CD8-positive, alpha-beta memory T cell (primary cell): ENCODE results near the gene ZBTB11. TPM values are rescaled to one million over a fixed set of nuclear protein-coding genes. Genes with fewer than 3 reads are reported as not detected.
"Not testable (repeated sequence)": the region's sequence is repeated elsewhere in the genome, so short reads cannot be mapped to it uniquely, and the experiment has no call there.

Source experiments
- CTCF ChIA-PET: fragments of 350-600 bp; sonication (Branson Sonifier 250); formaldehyde crosslinking; loops from one replicate; lab custom pipeline; 2021; ENCODE audit warnings: antibody characterized with exemption; lab: Charles Lee
- POLR2A ChIA-PET: fragments of 350-600 bp; sonication (Branson Sonifier 250); formaldehyde crosslinking; loops from one replicate; lab custom pipeline; 2021; ENCODE audit warnings: antibody characterized with exemption; lab: Charles Lee
- DNase-seq, 5 donors: peaks; one replicate each; pipeline versions ENCODE4 v3.0.0 to v3.0.0-alpha.2; 2020 to 2022; ENCODE audit warnings: mixed read lengths in 1 of 5
- H3K27ac ChIP-seq: one replicate; pipeline ENCODE4 v1.7.0; 2013; ENCODE audit warnings: low read depth, mild to moderate bottlenecking, low read length, moderate library complexity
- H3K27me3 ChIP-seq: 2 replicates; pipeline ENCODE4 v1.7.0; 2013; ENCODE audit warnings: low read length, mild to moderate bottlenecking; ENCODE audit not compliant: insufficient read depth, poor library complexity, severe bottlenecking
- H3K36me3 ChIP-seq: 2 replicates; pipeline ENCODE4 v1.7.0; 2013; ENCODE audit warnings: mild to moderate bottlenecking, low read length, moderate library complexity; ENCODE audit not compliant: insufficient read depth
- H3K4me1 ChIP-seq: 2 replicates; pipeline ENCODE4 v1.7.0; 2013; ENCODE audit warnings: mild to moderate bottlenecking, low read length, moderate library complexity; ENCODE audit not compliant: insufficient read depth
- H3K4me3 ChIP-seq: 2 replicates; pipeline ENCODE4 v1.7.0; 2013; ENCODE audit warnings: mild to moderate bottlenecking, low read length
- H3K9me3 ChIP-seq: 2 replicates; pipeline ENCODE4 v1.7.0; 2013; ENCODE audit warnings: mild to moderate bottlenecking, low read length
- H3K27ac Mint-ChIP-seq, 8 donors: one replicate each; pipeline ENCODE4 v1.8.0; 2020 to 2021; ENCODE audit warnings: mixed read lengths in 8 of 8, mild to moderate bottlenecking in 6 of 8, inconsistent platforms in 3 of 8, moderate library complexity in 3 of 8
- H3K27me3 Mint-ChIP-seq, 2 donors: one replicate each; pipeline ENCODE4 v1.8.0; 2020 to 2021; ENCODE audit warnings: mixed read lengths in 2 of 2, mild to moderate bottlenecking in 1 of 2, moderate library complexity in 1 of 2
- H3K36me3 Mint-ChIP-seq, 3 donors: one replicate each; pipeline ENCODE4 v1.8.0; 2020 to 2021; ENCODE audit warnings: mixed read lengths in 3 of 3, inconsistent platforms in 1 of 3, mild to moderate bottlenecking in 1 of 3
- H3K4me1 Mint-ChIP-seq, 3 donors: one replicate each; pipeline ENCODE4 v1.8.0; 2020 to 2021; ENCODE audit warnings: mixed read lengths in 3 of 3, inconsistent platforms in 1 of 3, mild to moderate bottlenecking in 1 of 3
- H3K4me3 Mint-ChIP-seq, 7 donors: one replicate each; pipeline ENCODE4 v1.8.0; 2020 to 2021; ENCODE audit warnings: mixed read lengths in 7 of 7, mild to moderate bottlenecking in 6 of 7, moderate library complexity in 4 of 7, inconsistent platforms in 2 of 7
- H3K9me3 Mint-ChIP-seq, 5 donors: one replicate each; pipeline ENCODE4 v1.8.0; 2020 to 2022; ENCODE audit warnings: mixed read lengths in 5 of 5, mild to moderate bottlenecking in 3 of 5, moderate library complexity in 2 of 5, inconsistent platforms in 1 of 5
- polyA plus RNA-seq: library from polyadenylated mRNA; unstranded; fragments of 300-500 nt; fragmentation: Illumina TruSeq; gene quantifications from one replicate; pipeline ENCODE4 v1.2.3, GENCODE V29; 2021
- total RNA-seq, 2 experiments: library from RNA; stranded (reverse); gene quantifications; one replicate each; pipeline ENCODE4 v1.2.3, GENCODE V29; 2021

ZBTB11 gene
- total and polyA plus RNA-seq, 3 experiments from 2014 or later = 14.5 to 29.7 (median 28.9) TPM

DNA sequence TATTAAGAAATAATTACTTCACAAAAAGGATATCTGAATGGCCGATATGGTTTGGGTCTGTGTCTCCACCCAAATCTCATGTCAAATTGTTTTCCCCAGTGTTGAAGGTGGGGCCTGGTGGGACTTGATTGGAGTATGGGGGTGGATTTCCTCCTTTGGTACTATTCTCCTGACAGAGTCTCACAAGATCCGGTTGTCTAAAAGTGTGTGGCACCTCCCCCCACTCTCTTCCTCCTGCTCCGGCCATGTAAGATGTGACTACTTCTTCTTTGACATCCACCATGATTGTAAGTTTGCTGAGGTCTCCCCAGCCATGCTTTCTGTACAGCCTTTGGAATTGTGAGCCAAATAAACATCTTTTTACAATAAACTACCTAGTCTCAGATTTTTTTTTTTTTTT is 34.5 kb downstream of the ZBTB11 start:
- H3K9me3 Mint-ChIP-seq = no peaks in the 10 kb centered on the region
- Histone ChIP-seq H3K27me3 (no peaks in the 10 kb centered on the region), H3K9me3 (no peaks in the 10 kb centered on the region), H3K36me3 (no peaks in the 10 kb centered on the region), H3K4me1 (peaks cover 19% of the 10 kb centered on the region), H3K27ac (peak overlapping the region; percentile 41), H3K4me3 (no peak overlapping the region)
- peak overlapping the region in 2 of 8 donors; percentile 17 to 75 for H3K27ac Mint-ChIP-seq
- CTCF ChIA-PET = no interaction called here
- H3K4me3 Mint-ChIP-seq = no peak overlapping the region
- no peak for DNase-seq
- H3K27me3 Mint-ChIP-seq = no peaks in the 10 kb centered on the region
- peaks cover 33 to 37% (median 36%) of the 10 kb centered on the region in 3 donors for H3K4me1 Mint-ChIP-seq
- peaks cover 0 to 2% (median 2%) of the 10 kb centered on the region in 3 donors for H3K36me3 Mint-ChIP-seq
- POLR2A ChIA-PET = no interaction called here

DNA sequence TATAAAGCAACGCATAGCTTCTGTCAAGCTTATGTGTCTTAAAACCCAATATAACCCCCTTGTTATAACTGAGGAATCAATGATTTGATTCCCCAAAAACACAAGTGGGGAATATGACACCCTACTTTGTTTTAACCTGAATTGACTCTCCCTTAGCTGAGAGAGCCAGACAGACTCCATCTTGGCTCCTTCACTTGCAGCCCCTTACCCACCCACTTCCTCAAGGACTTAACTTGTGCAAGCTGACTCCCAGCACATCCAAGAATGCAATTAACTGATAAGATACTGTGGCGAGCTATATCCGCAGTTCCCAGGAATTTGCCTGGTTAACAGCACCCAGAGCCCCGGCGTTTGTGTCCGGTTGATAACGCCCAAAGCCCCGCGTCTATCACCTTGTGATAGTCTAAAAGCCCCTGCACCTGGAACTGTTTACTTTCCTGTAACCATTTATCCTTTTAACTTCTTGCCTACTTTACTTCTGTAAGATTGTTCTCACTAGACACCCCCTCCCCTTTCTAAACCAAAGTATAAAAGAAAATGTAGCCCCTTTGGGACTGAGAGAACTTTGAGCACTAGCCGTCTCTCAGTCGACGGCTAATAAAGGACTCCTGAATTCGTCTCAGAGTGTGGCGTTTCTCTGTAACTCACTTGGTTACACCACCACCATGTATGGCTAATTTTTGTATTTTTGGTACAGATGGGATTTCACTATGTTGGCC is 35.4 kb downstream of the ZBTB11 start:
- H3K27me3 ChIP-seq, POLR2A ChIA-PET, H3K36me3 Mint-ChIP-seq, H3K4me3 ChIP-seq, H3K9me3 Mint-ChIP-seq, H3K36me3 ChIP-seq, CTCF ChIA-PET, H3K4me3 Mint-ChIP-seq, H3K27me3 Mint-ChIP-seq, DNase-seq, H3K9me3 ChIP-seq: not testable (repeated sequence)
- H3K4me1 Mint-ChIP-seq = peaks cover 34 to 37% (median 36%) of the 10 kb centered on the region in 3 donors
- Histone ChIP-seq H3K4me1 (peaks cover 19% of the 10 kb centered on the region), H3K27ac (peak overlapping the region; percentile 79)
- peak overlapping the region in 3 of 8 donors; percentile 12 to 29 (median 26) for H3K27ac Mint-ChIP-seq

DNA sequence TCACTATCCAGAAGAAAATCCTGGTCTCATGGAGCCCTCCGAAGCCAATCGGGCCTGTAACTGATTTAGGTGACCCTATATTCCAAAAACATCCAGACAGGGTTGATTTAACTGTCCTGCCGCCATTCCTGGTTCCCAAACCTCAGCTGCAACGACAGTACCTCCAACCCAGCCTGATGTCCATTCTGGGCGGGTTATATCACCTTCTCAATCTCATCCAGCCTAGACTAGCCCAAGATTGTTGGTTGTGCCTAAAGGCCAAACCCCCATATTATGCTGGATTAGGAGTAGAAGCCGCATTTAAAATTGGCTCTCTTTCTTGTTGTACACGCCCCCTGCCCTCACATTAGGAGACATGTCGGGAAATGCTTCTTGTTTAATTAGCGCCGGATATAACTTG is 36.7 kb downstream of the ZBTB11 start:
- Mint-ChIP-seq H3K27ac (peak overlapping the region in 1 of 8 donors; percentile 12), H3K27me3 (no peaks in the 10 kb centered on the region), H3K4me1 (peaks cover 32 to 34% (median 33%) of the 10 kb centered on the region in 3 donors), H3K4me3 (no peak overlapping the region), H3K9me3 (no peaks in the 10 kb centered on the region), H3K36me3 (no peaks in the 10 kb centered on the region)
- ChIA-PET POLR2A (no interaction called here), CTCF (interaction anchor here (1.3 to 1.5 kb wide), 2 partner anchors 9 to 32 kb away, joined by 3 read pairs; no protein-coding TSS in a partner anchor)
- H3K27me3 ChIP-seq = no peaks in the 10 kb centered on the region
- no peaks in the 10 kb centered on the region for H3K36me3 ChIP-seq
- DNase-seq = no peak
- peaks cover 19% of the 10 kb centered on the region for H3K4me1 ChIP-seq
- peak overlapping the region; percentile 79 for H3K27ac ChIP-seq
- no peak overlapping the region for H3K4me3 ChIP-seq
- H3K9me3 ChIP-seq = no peaks in the 10 kb centered on the region

DNA sequence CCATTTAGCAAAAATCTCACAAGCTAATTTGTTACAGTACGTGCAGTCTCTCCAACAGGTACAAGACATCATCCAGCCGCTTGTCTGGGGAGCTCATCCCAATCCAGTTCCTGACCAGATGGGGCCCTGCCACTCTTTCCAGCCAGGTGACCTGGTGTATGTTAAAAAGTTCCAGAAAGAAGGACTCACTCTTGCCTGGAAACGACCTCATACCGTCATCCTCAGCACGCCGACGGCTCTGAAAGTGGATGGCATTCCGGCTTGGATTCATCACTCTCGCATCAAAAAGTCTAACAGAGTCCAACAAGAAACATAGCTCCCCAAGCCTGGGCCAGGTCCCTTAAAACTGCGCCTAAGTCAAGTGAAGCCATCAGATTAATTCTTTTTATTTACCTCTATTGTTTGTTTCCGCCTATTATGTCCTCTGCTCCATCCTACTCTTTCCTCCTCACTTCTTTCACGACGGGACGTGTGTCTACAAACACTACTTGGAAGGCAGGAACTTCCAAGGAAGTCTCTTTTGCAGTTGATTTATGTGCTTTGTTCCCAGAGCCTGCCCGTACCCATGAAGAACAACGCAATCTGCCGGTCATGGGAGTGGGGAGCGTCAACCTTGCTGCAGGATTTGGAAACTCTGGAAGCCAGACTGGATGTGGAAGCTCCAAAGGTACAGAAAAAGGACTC is 37.5 kb downstream of the ZBTB11 start:
- Histone ChIP-seq H3K4me1 (peaks cover 14% of the 10 kb centered on the region), H3K36me3 (no peaks in the 10 kb centered on the region), H3K9me3 (no peaks in the 10 kb centered on the region), H3K27me3 (no peaks in the 10 kb centered on the region), H3K27ac (peak overlapping the region; percentile 79), H3K4me3 (no peak overlapping the region)
- ChIA-PET POLR2A (no interaction called here), CTCF (interaction anchor here (1.0 to 1.5 kb wide), 3 partner anchors 8 to 66 kb away, joined by 3 to 4 read pairs (median 3); partner anchors contain the start of gene PCNP)
- Mint-ChIP-seq H3K27me3 (peaks cover 0 to 2% of the 10 kb centered on the region in 2 donors), H3K36me3 (no peaks in the 10 kb centered on the region), H3K9me3 (no peaks in the 10 kb centered on the region), H3K27ac (peak overlapping the region in 1 of 8 donors; percentile 12), H3K4me1 (peaks cover 25 to 26% (median 26%) of the 10 kb centered on the region in 3 donors), H3K4me3 (no peak overlapping the region)
- no peak for DNase-seq

DNA sequence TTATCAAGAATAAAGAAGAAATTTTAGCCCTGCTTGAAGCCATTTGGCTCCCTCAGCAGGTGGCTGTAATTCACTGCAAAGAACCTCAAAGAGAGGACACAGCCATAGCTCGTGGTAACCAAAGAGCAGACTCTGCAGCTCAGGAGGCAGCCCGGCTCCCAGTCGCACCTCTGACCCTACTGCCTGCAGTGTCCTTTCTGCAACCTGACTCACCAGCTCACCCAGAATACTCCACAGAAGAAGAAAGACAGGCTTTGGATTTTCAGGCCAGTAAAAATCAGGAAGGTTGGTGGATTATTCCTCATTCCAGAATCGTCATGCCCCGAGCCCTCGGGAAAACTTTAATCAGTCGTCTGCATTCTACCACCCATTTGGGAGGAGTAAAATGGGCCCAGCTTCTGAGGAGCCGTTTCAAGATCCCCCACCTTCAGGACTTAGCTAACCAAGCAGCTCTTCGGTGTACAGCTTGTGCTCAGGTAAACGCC is 38.6 kb downstream of the ZBTB11 start:
- CTCF ChIA-PET = interaction anchor here (1.0 kb wide), 1 partner anchor 64 kb away, joined by 4 read pairs; the partner anchor contains the start of gene PCNP
- H3K27ac Mint-ChIP-seq = no peak overlapping the region
- Histone ChIP-seq H3K27ac (peak overlapping the region; percentile 79), H3K27me3 (no peaks in the 10 kb centered on the region), H3K9me3 (no peaks in the 10 kb centered on the region), H3K36me3 (no peaks in the 10 kb centered on the region), H3K4me1 (peaks cover 2% of the 10 kb centered on the region), H3K4me3 (no peak overlapping the region)
- POLR2A ChIA-PET = no interaction called here
- H3K4me3 Mint-ChIP-seq = no peak overlapping the region
- H3K4me1 Mint-ChIP-seq = peaks cover 14 to 15% (median 15%) of the 10 kb centered on the region in 3 donors
- H3K9me3 Mint-ChIP-seq = no peaks in the 10 kb centered on the region
- no peaks in the 10 kb centered on the region for H3K36me3 Mint-ChIP-seq
- H3K27me3 Mint-ChIP-seq = peaks cover 0 to 2% of the 10 kb centered on the region in 2 donors
- no peak for DNase-seq

DNA sequence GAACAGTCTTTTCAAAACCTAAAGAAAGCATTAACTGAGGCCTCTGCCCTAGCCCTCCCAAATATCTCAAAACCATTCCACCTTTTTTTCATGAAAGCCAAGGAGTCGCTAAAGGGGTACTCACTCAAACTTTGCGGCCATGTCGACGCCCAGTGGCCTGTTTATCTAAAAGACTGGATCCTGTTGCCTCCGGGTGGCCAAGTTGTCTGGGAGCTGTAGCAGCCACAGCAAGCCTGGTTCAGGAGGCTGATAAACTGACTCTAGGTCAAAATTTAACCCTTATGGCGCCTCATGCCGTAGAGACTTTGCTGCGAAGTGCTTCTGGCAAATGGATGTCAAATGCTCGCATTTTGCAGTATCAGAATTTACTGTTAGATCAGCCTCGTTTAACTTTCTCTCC is 39.5 kb downstream of the ZBTB11 start:
- H3K9me3 Mint-ChIP-seq = no peaks in the 10 kb centered on the region
- no peak overlapping the region for H3K4me3 ChIP-seq
- no peaks in the 10 kb centered on the region for H3K27me3 ChIP-seq
- no peaks in the 10 kb centered on the region for H3K36me3 Mint-ChIP-seq
- peak overlapping the region; percentile 79 for H3K27ac ChIP-seq
- H3K4me1 ChIP-seq = no peaks in the 10 kb centered on the region
- POLR2A ChIA-PET = no interaction called here
- H3K36me3 ChIP-seq = no peaks in the 10 kb centered on the region
- no peak for DNase-seq
- no peak overlapping the region for H3K4me3 Mint-ChIP-seq
- CTCF ChIA-PET = no interaction called here
- peak overlapping the region in 1 of 8 donors; percentile 55 for H3K27ac Mint-ChIP-seq
- peaks cover 8 to 10% (median 8%) of the 10 kb centered on the region in 3 donors for H3K4me1 Mint-ChIP-seq
- H3K9me3 ChIP-seq = no peaks in the 10 kb centered on the region
- peaks cover 0 to 2% of the 10 kb centered on the region in 2 donors for H3K27me3 Mint-ChIP-seq

DNA sequence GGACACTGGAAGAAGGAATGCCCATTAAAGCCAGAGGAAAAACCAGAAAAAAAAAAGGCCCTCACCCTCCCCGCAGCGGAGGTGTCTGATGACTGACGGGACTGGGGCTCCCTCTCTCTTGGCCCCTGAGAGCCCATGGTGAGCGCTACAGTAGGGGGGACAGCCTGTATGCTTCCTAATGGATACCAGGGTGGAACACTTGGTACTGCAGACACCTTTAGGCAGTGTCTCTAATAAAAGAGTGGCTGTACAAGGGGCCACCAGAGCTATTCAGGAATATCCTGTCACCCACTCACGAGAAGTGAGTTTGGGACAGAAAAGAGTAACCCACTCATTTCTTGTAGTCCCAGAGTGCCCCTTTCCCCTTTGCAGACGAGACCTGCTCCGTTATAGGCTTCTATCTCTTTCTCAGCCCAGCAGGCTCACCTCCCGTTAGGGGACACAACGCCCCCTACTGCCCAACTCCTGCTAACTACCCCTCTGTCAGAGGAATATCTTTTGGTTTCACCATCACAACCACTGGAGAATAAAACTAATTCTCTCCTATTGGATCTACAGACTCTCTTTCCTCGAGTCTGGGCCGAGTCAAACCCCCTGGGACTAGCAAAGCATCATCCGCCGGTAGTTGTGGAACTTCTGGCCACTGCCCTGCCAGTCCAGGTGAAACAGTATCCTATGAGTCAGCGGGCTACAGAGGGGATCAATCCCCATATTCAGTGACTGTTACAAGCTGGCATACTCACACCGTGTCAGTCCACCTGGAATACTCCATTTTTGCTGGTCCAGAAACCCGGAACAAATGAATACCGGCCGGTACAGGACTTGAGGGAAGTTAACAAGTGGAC is 40.8 kb downstream of the ZBTB11 start:
- Mint-ChIP-seq H3K27me3 (peaks cover 0 to 2% of the 10 kb centered on the region in 2 donors), H3K27ac (peak overlapping the region in 1 of 8 donors; percentile 13), H3K4me1 (peaks cover 5% of the 10 kb centered on the region in 3 donors)

More for the DNA sequence above, 40.8 kb downstream of the ZBTB11 start:
- Mint-ChIP-seq H3K9me3 (no peaks in the 10 kb centered on the region), H3K4me3 (no peak overlapping the region), H3K36me3 (no peaks in the 10 kb centered on the region)
- no peak overlapping the region for H3K4me3 ChIP-seq
- no peaks in the 10 kb centered on the region for H3K27me3 ChIP-seq
- DNase-seq = peak; percentile 50 to 74 (median 53)
- no peaks in the 10 kb centered on the region for H3K4me1 ChIP-seq
- H3K36me3 ChIP-seq = no peaks in the 10 kb centered on the region
- peak overlapping the region; percentile 79 for H3K27ac ChIP-seq
- H3K9me3 ChIP-seq = no peaks in the 10 kb centered on the region
- ChIA-PET CTCF (interaction anchor here (1.2 kb wide), 1 partner anchor 63 kb away, joined by 3 read pairs; the partner anchor contains the start of gene PCNP), POLR2A (no interaction called here)
